B cell (primary cell): ENCODE results near the gene KSR2. TPM values are rescaled to one million over a fixed set of nuclear protein-coding genes. Genes with fewer than 3 reads are reported as not detected.

Experiments used
- ATAC-seq: fragments of 200-7000 bp; cut with Tn5 transposase; one replicate; pipeline ENCODE4 v1.10.0; 2021; ENCODE audit warnings: low read depth, mild to moderate bottlenecking, moderate number of reproducible peaks, moderate library complexity
- CTCF ChIA-PET: fragments of 350-600 bp; sonication (Branson Sonifier 250); formaldehyde crosslinking; loops from one replicate; lab custom pipeline; 2021; ENCODE audit warnings: antibody characterized with exemption, inconsistent platforms; lab: Charles Lee
- POLR2A ChIA-PET: fragments of 350-600 bp; sonication (Branson Sonifier 250); formaldehyde crosslinking; loops from one replicate; lab custom pipeline; 2021; ENCODE audit warnings: antibody characterized with exemption; lab: Charles Lee
- DNase-seq: peaks from one replicate; pipeline ENCODE4 v3.0.0; 2013
- H2AFZ ChIP-seq: 2 replicates; pipeline ENCODE4 v1.6.1; 2012; ENCODE audit warnings: mild to moderate bottlenecking, low read depth, low read length; ENCODE audit not compliant: insufficient read depth, poor library complexity, severe bottlenecking
- H3K27ac ChIP-seq, 2 donors: 1 replicate in 1 of 2; 2 replicates in 1 of 2; pipeline ENCODE4 v1.5.1; 2012 to 2013; ENCODE audit warnings: low read length in 2 of 2, mild to moderate bottlenecking in 2 of 2, moderate library complexity in 1 of 2
- H3K27me3 ChIP-seq, 4 experiments: fragments of 200-600 bp in 1 of 4; sonication (generic) in 1 of 4; replicated peaks in 1 of 4; 1 replicate in 2 of 4; 2 replicates in 2 of 4; pipeline versions ENCODE4 v1.6.1 to v1.7.0; 2013 to 2016; ENCODE audit warnings: low read length in 3 of 4, mild to moderate bottlenecking in 2 of 4, mixed read lengths in 1 of 4, moderate library complexity in 1 of 4; ENCODE audit not compliant: insufficient read depth in 4 of 4, control insufficient read depth in 3 of 4; ENCODE audit errors: control extremely low read depth in 1 of 4
- H3K36me3 ChIP-seq, 2 experiments: replicated peaks in 1 of 2; 1 replicate in 1 of 2; 2 replicates in 1 of 2; pipeline versions ENCODE4 v1.6.1 to v1.7.1; 2013; ENCODE audit warnings: low read length in 1 of 2; ENCODE audit not compliant: insufficient read depth in 2 of 2, control insufficient read depth in 1 of 2; ENCODE audit errors: control extremely low read depth in 1 of 2, extremely low read depth in 1 of 2
- H3K4me1 ChIP-seq, 2 donors: fragments of 200-600 bp in 1 of 2; sonication (generic) in 1 of 2; 1 replicate in 1 of 2; 2 replicates in 1 of 2; pipeline versions ENCODE4 v1.5.1 to v1.6.1; 2013 to 2017; ENCODE audit warnings: low read length in 2 of 2; ENCODE audit not compliant: control insufficient read depth in 2 of 2, insufficient read depth in 2 of 2
- H3K4me2 ChIP-seq: replicated peaks from 2 replicates; pipeline ENCODE3; 2012; ENCODE audit warnings: mild to moderate bottlenecking, low read depth, low read length; ENCODE audit not compliant: poor library complexity, severe bottlenecking
- H3K4me3 ChIP-seq, 5 experiments: fragments of 200-600 bp in 1 of 5; sonication (generic) in 1 of 5; 1 replicate in 3 of 5; 2 replicates in 2 of 5; pipeline versions ENCODE4 v1.5.1 to v1.7.0; 2011 to 2016; ENCODE audit warnings: low read length in 4 of 5, mild to moderate bottlenecking in 4 of 5, low read depth in 2 of 5, control low read depth in 1 of 5, moderate library complexity in 1 of 5; ENCODE audit not compliant: insufficient read depth in 1 of 5; ENCODE audit errors: control extremely low read depth in 1 of 5, extremely low read depth in 1 of 5
- H3K79me2 ChIP-seq: fragments of 200-600 bp; sonication (generic); one replicate; pipeline ENCODE4 v1.6.0; 2016; ENCODE audit warnings: low read length; ENCODE audit not compliant: control insufficient read depth, insufficient read depth
- H3K9ac ChIP-seq: fragments of 200-600 bp; sonication (generic); 2 replicates; pipeline ENCODE4 v1.6.1; 2017; ENCODE audit warnings: mild to moderate bottlenecking, low read length, moderate library complexity
- H3K9me3 ChIP-seq, 3 donors: one replicate each; pipeline versions ENCODE4 v1.6.1 to v1.7.1; 2013; ENCODE audit warnings: low read length in 2 of 3; ENCODE audit not compliant: control insufficient read depth in 2 of 3, insufficient read depth in 1 of 3; ENCODE audit errors: control extremely low read depth in 1 of 3
- H4K20me1 ChIP-seq: 2 replicates; pipeline ENCODE4 v1.6.0; 2012; ENCODE audit warnings: mild to moderate bottlenecking, low read length; ENCODE audit not compliant: insufficient read depth, control insufficient read depth, poor library complexity, severe bottlenecking
- H3K27ac Mint-ChIP-seq: one replicate; pipeline ENCODE4 v1.8.0; 2021; ENCODE audit warnings: mixed read lengths
- H3K27me3 Mint-ChIP-seq: one replicate; pipeline ENCODE4 v1.8.0; 2021; ENCODE audit warnings: mixed read lengths
- H3K4me1 Mint-ChIP-seq: one replicate; pipeline ENCODE4 v1.8.0; 2021; ENCODE audit warnings: mixed read lengths
- H3K4me3 Mint-ChIP-seq: one replicate; pipeline ENCODE4 v1.8.0; 2021; ENCODE audit warnings: mixed read lengths
- H3K9me3 Mint-ChIP-seq: one replicate; pipeline ENCODE4 v1.8.0; 2022; ENCODE audit warnings: mixed read lengths; ENCODE audit not compliant: insufficient read depth
- EZH2 ChIP-seq: IDR thresholded peaks from 2 replicates; pipeline ENCODE4 v1.6.1; 2012; ENCODE audit warnings: borderline replicate concordance, low read depth, mild to moderate bottlenecking, moderate library complexity, low read length; ENCODE audit not compliant: insufficient read depth, poor library complexity, severe bottlenecking
- WGBS: methylation state at CpG from one replicate; pipeline ENCODE4 v1.1.5; 2013; ENCODE audit warnings: missing lambda C conversion rate; ENCODE audit not compliant: insufficient coverage; 5-methylcytosine and 5-hydroxymethylcytosine counted together
- intact Hi-C: fragments of 100-400 bp; cut with micrococcal nuclease; formaldehyde crosslinking; loops from one replicate; pipeline ENCODE4 v1.10.0; 2022
- polyA plus RNA-seq: library from polyadenylated mRNA; depleted of rRNA; stranded (reverse); fragments of >200 nt; gene quantifications from 2 replicates; pipeline ENCODE4 v1.2.3, GENCODE V29; 2012
- total RNA-seq, 2 donors: library from RNA; stranded (reverse); fragments of 120-200 nt in 1 of 2; gene quantifications; 1 replicate in 1 of 2; 2 replicates in 1 of 2; pipeline versions ENCODE4 v1.2.3 to v1.2.4, GENCODE V29; 2013 to 2022
- TF ChIP-seq, protein P1 (sequence below): fragments of 200-600 bp; IDR thresholded peaks from one replicate; pipeline ENCODE4 v1.8.0; 2022; ENCODE audit warnings: antibody characterized with exemption, mild to moderate bottlenecking

Gene KSR2
- total and polyA plus RNA-seq, 2 donors (not counting 1 experiment from before 2014, with no cell fraction given): not detected

DNA sequence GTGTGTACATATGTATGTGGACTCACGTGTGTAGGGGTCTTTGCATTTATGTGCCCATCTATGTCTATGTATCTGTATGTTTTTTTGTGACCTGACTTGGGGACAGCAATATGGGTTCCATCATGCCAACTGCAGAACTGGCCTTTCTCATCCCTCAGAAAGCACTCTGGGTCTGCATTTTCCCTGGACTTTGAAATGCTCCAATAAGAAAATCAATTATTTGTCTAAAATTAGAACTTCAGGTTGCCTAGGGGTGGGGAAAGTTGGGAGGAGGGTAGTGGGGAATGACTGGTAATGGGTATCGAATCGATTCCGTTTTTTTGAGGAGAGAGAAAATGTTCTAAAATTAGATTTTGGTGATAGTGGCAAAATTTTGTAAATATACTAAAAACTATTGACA, 466.6 kb downstream of the KSR2 start:
- H3K9me3 Mint-ChIP-seq: peaks cover 2% of the 10 kb centered on the region
- WGBS: no CpG with 5 or more reads among the region's 4 CpGs
- Histone ChIP-seq H3K4me3 (no peak overlapping the region), H3K27ac (no peak overlapping the region), H3K36me3 (no peaks in the 10 kb centered on the region), H3K9ac (no peak overlapping the region), H3K79me2 (no peaks in the 10 kb centered on the region), H3K4me2 (no peak overlapping the region), H3K9me3 (no peaks in the 10 kb centered on the region), H4K20me1 (no peaks in the 10 kb centered on the region), H3K4me1 (no peaks in the 10 kb centered on the region), H2AFZ (no peak overlapping the region), H3K27me3 (no peaks in the 10 kb centered on the region)
- no peak overlapping the region for H3K27ac Mint-ChIP-seq
- H3K27me3 Mint-ChIP-seq: peaks cover 7% of the 10 kb centered on the region
- intact Hi-C loops: no loop called here
- POLR2A ChIA-PET: no interaction called here
- no peaks in the 10 kb centered on the region for H3K4me1 Mint-ChIP-seq
- no peak for ATAC-seq
- H3K4me3 Mint-ChIP-seq: no peak overlapping the region
- DNase-seq: no peak
- TF ChIP-seq, protein P1, sequence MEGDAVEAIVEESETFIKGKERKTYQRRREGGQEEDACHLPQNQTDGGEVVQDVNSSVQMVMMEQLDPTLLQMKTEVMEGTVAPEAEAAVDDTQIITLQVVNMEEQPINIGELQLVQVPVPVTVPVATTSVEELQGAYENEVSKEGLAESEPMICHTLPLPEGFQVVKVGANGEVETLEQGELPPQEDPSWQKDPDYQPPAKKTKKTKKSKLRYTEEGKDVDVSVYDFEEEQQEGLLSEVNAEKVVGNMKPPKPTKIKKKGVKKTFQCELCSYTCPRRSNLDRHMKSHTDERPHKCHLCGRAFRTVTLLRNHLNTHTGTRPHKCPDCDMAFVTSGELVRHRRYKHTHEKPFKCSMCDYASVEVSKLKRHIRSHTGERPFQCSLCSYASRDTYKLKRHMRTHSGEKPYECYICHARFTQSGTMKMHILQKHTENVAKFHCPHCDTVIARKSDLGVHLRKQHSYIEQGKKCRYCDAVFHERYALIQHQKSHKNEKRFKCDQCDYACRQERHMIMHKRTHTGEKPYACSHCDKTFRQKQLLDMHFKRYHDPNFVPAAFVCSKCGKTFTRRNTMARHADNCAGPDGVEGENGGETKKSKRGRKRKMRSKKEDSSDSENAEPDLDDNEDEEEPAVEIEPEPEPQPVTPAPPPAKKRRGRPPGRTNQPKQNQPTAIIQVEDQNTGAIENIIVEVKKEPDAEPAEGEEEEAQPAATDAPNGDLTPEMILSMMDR: no peak
- TF ChIP-seq EZH2: no peak
- CTCF ChIA-PET: no interaction called here

DNA sequence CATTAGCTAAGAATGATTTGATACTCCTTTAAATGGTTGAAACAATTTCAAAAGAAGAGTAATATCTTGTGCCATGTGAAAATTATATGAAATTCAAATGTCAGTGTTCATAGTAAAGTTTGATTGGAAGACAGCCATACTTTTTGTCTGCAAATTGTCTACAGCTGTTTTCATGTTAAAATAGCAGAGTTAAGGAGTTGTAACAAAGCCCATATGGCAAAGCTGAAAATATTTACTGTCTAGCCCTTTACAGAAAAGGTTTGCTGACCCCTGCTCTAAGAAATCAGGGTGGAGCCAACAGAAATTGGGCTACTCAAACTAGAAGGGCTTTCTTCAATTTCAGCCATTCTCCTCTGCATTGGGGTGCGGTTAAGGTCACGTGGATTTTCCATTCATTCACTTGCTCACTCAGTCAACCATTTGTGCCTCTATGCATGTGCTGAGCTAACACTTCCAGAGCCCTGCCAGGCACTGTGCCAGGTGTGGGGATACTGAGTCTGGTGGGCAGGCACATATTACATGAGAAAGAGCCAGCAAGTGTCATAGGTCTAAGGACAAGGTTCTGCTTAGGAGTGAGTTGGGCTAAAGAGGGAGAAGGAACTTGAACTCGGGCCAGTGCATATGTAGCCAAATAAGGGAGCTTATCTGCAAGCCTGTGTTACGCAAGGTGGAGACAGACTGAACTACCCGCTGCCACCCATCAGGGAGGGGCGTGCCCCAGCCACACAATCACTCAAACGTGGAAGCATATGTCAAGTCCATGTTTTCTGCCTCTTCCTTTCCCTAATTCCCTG, 467.5 kb downstream of the KSR2 start:
- ChIA-PET POLR2A (no interaction called here), CTCF (no interaction called here)
- Histone ChIP-seq H3K27me3 (no peaks in the 10 kb centered on the region), H3K4me3 (no peak overlapping the region), H2AFZ (no peak overlapping the region), H3K4me1 (no peaks in the 10 kb centered on the region), H3K36me3 (no peaks in the 10 kb centered on the region), H3K27ac (no peak overlapping the region), H4K20me1 (no peaks in the 10 kb centered on the region), H3K9me3 (no peaks in the 10 kb centered on the region), H3K9ac (no peak overlapping the region), H3K4me2 (no peak overlapping the region), H3K79me2 (no peaks in the 10 kb centered on the region)
- 64% methylated on average over 5 of the region's 7 CpGs for WGBS
- DNase-seq: no peak
- Mint-ChIP-seq H3K27me3 (peaks cover 7% of the 10 kb centered on the region), H3K9me3 (peaks cover 2% of the 10 kb centered on the region), H3K27ac (no peak overlapping the region), H3K4me1 (no peaks in the 10 kb centered on the region), H3K4me3 (no peak overlapping the region)
- TF ChIP-seq, protein P1: no peak
- no peak for TF ChIP-seq EZH2
- no peak for ATAC-seq
- intact Hi-C loops: no loop called here
